Breast epithelium (tissue), 4 donors: Measurements from ENCODE around the gene PLXNC1. TPM values are rescaled to one million over a fixed set of nuclear protein-coding genes. Genes with fewer than 3 reads are reported as not detected.

Experiments used
- DNase-seq, 2 donors: peaks; one replicate each; pipeline ENCODE4 v3.0.0-alpha.2; 2019; ENCODE audit warnings: low spot score in 2 of 2
- H3K27ac ChIP-seq, 2 donors: fragments of 200-600 bp; sonication (generic) in 1 of 2; one replicate each; pipeline ENCODE4 v1.5.1; 2016 to 2019; ENCODE audit warnings: mild to moderate bottlenecking in 1 of 2
- H3K27me3 ChIP-seq, 2 donors: fragments of 200-600 bp; sonication (generic) in 1 of 2; one replicate each; pipeline versions ENCODE4 v1.5.1 to v1.6.0; 2017 to 2019; ENCODE audit warnings: control low read depth in 1 of 2, mild to moderate bottlenecking in 1 of 2
- H3K36me3 ChIP-seq: fragments of 200-600 bp; one replicate; pipeline ENCODE4 v1.5.1; 2019
- H3K4me1 ChIP-seq, 2 donors: fragments of 200-600 bp; sonication (generic); one replicate each; pipeline ENCODE4 v1.5.1; 2016 to 2019; ENCODE audit warnings: control low read depth in 1 of 2
- H3K4me3 ChIP-seq, 3 donors: fragments of 200-600 bp; sonication (generic); 1 replicate in 2 of 3; 2 replicates in 1 of 3; pipeline ENCODE4 v1.5.1; 2016 to 2019; ENCODE audit warnings: mild to moderate bottlenecking in 3 of 3, moderate library complexity in 2 of 3
- H3K9me3 ChIP-seq, 2 donors: fragments of 200-600 bp; sonication (generic) in 1 of 2; one replicate each; pipeline ENCODE4 v1.5.1; 2016 to 2019; ENCODE audit warnings: control low read depth in 1 of 2
- CTCF ChIP-seq, 3 donors: fragments of 450-650 bp; IDR thresholded peaks; one replicate each; pipeline ENCODE4 v1.5.1; 2016 to 2017; ENCODE audit warnings: antibody characterized with exemption in 3 of 3, mild to moderate bottlenecking in 3 of 3, moderate library complexity in 3 of 3
- POLR2A ChIP-seq: fragments of 450-650 bp; IDR thresholded peaks from one replicate; pipeline ENCODE4 v1.6.1; 2016; ENCODE audit warnings: antibody characterized with exemption, mild to moderate bottlenecking, moderate library complexity
- POLR2AphosphoS5 ChIP-seq, 3 donors: sonication (generic); formaldehyde crosslinking; IDR thresholded peaks; one replicate each; pipeline ENCODE4 v1.6.1; 2017; ENCODE audit warnings: antibody characterized with exemption in 3 of 3
- intact Hi-C: fragments of 100-400 bp; cut with DNase I; formaldehyde crosslinking; loops from one replicate; pipeline ENCODE4 v1.15.1; 2023; ENCODE audit warnings: low total_unique reads
- total RNA-seq, 3 donors: library from RNA; depleted of rRNA; stranded (reverse); fragments of >200 nt; gene quantifications; one replicate each; pipeline ENCODE4 v1.1.0, GENCODE V29; 2016

Gene PLXNC1
- total RNA-seq, 3 donors from 2014 or later = 7.5 to 21.4 (median 8.2) TPM

GRCh38 chr12:94149119-94149780 is 873 bp downstream of the PLXNC1 start:
- Histone ChIP-seq H3K27ac (peak overlapping the region in 1 of 2 donors; percentile 63), H3K36me3 (no peaks in the 10 kb centered on the region), H3K27me3 (peaks cover 0 to 17% of the 10 kb centered on the region in 2 donors), H3K4me1 (peaks cover 0 to 7% of the 10 kb centered on the region in 2 donors), H3K4me3 (peak overlapping the region; percentile 66 to 83 (median 66)), H3K9me3 (no peaks in the 10 kb centered on the region)
- DNase-seq = no peak
- TF ChIP-seq POLR2AphosphoS5 (IDR thresholded peaks at IDR 0.05) = no peak
- no peak for TF ChIP-seq CTCF (IDR thresholded peaks at IDR 0.05)
- TF ChIP-seq POLR2A = no peak
- intact Hi-C loops = loop anchor here (10.0 kb wide), 1 partner anchor 596 kb away; no protein-coding TSS in a partner anchor

GRCh38 chr12:94149781-94150239 is 1.4 kb downstream of the PLXNC1 start:
- Histone ChIP-seq H3K27ac (peak overlapping the region in 1 of 2 donors; percentile 63), H3K4me1 (peaks cover 0 to 7% of the 10 kb centered on the region in 2 donors), H3K9me3 (no peaks in the 10 kb centered on the region), H3K36me3 (no peaks in the 10 kb centered on the region), H3K4me3 (peak overlapping the region; percentile 66 to 83 (median 66)), H3K27me3 (peaks cover 0 to 17% of the 10 kb centered on the region in 2 donors)
- TF ChIP-seq POLR2A = no peak
- TF ChIP-seq POLR2AphosphoS5 (IDR thresholded peaks at IDR 0.05) = no peak
- TF ChIP-seq CTCF (IDR thresholded peaks at IDR 0.05) = no peak
- intact Hi-C loops = loop anchor here (10.0 kb wide), 1 partner anchor 595 kb away; no protein-coding TSS in a partner anchor
- no peak for DNase-seq

- intact Hi-C loops = no loop called here
- Histone ChIP-seq H3K36me3 (no peaks in the 10 kb centered on the region), H3K4me3 (peak overlapping the region; percentile 66 to 83 (median 66)), H3K4me1 (peaks cover 0 to 7% of the 10 kb centered on the region in 2 donors), H3K27me3 (peaks cover 0 to 17% of the 10 kb centered on the region in 2 donors), H3K9me3 (no peaks in the 10 kb centered on the region), H3K27ac (peak overlapping the region; percentile 25 to 33)
- DNase-seq = no peak
- no peak for TF ChIP-seq CTCF (IDR thresholded peaks at IDR 0.05)
- TF ChIP-seq POLR2A = no peak
- TF ChIP-seq POLR2AphosphoS5 (IDR thresholded peaks at IDR 0.05) = no peak
Observed at GRCh38 chr12:94150240-94151121, 2.1 kb downstream of the PLXNC1 start.

- Histone ChIP-seq H3K4me3 (no peak overlapping the region), H3K9me3 (no peaks in the 10 kb centered on the region), H3K4me1 (peaks cover 0 to 7% of the 10 kb centered on the region in 2 donors), H3K36me3 (no peaks in the 10 kb centered on the region), H3K27ac (no peak overlapping the region), H3K27me3 (peaks cover 0 to 17% of the 10 kb centered on the region in 2 donors)
- no peak for TF ChIP-seq POLR2A
- no peak for TF ChIP-seq CTCF (IDR thresholded peaks at IDR 0.05)
- no peak for TF ChIP-seq POLR2AphosphoS5 (IDR thresholded peaks at IDR 0.05)
- no peak for DNase-seq
- intact Hi-C loops = no loop called here
Observed at GRCh38 chr12:94151582-94151981, 3.2 kb downstream of the PLXNC1 start.
